PFSK-1 (cell line): ENCODE measurements around the gene ARHGEF10L.

Source experiments
- FOXP2 ChIP-seq: optimal IDR thresholded peaks from 2 replicates; pipeline ENCODE3; 2011; ENCODE audit warnings: borderline replicate concordance, control low read depth, inconsistent platforms; ENCODE audit not compliant: insufficient read depth; ENCODE audit errors: extremely low read length, extremely low read depth
- POLR2AphosphoS5 ChIP-seq: IDR thresholded peaks from 2 replicates; pipeline ENCODE4 v1.6.1; 2012; ENCODE audit warnings: low read depth, mild to moderate bottlenecking, control low read depth, low read length, moderate library complexity
- REST ChIP-seq, 2 experiments: IDR thresholded peaks; 2 replicates each; pipeline versions ENCODE4 v1.6.1 to v1.8.0; 2011 to 2012; ENCODE audit warnings: low read depth in 2 of 2, low read length in 2 of 2, control low read depth in 1 of 2, inconsistent platforms in 1 of 2, mild to moderate bottlenecking in 1 of 2, moderate library complexity in 1 of 2; ENCODE audit not compliant: insufficient read depth in 1 of 2
- SIN3A ChIP-seq: IDR thresholded peaks from 2 replicates; pipeline ENCODE4 v1.6.1; 2012; ENCODE audit warnings: mild to moderate bottlenecking, low read length, moderate library complexity, borderline replicate concordance; ENCODE audit not compliant: insufficient read depth
- TAF1 ChIP-seq: IDR thresholded peaks from 2 replicates; pipeline ENCODE4 v1.6.1; 2012; ENCODE audit warnings: low read length, control low read depth, borderline replicate concordance; ENCODE audit not compliant: insufficient read depth

ARHGEF10L gene

GRCh38 chr1:17550729-17551584 is 11.5 kb downstream of the ARHGEF10L start:
- no peak for TF ChIP-seq POLR2AphosphoS5
- TF ChIP-seq FOXP2: no peak
- TF ChIP-seq SIN3A: no peak
- TF ChIP-seq REST (IDR thresholded peaks at IDR 0.05; ENCODE audit: insufficient read depth in 1 of 2, low read depth in 2 of 2, low read length in 2 of 2): no peak
- TF ChIP-seq TAF1: no peak

GRCh38 chr1:17551755-17552234 is 12.3 kb downstream of the ARHGEF10L start:
- TF ChIP-seq REST (IDR thresholded peaks at IDR 0.05; ENCODE audit: insufficient read depth in 1 of 2, low read depth in 2 of 2, low read length in 2 of 2): no peak
- TF ChIP-seq SIN3A: no peak
- TF ChIP-seq FOXP2: no peak
- TF ChIP-seq POLR2AphosphoS5: no peak

GRCh38 chr1:17553975-17554700 is 14.6 kb downstream of the ARHGEF10L start:
- TF ChIP-seq POLR2AphosphoS5: no peak
- TF ChIP-seq SIN3A: no peak
- no peak for TF ChIP-seq TAF1
- no peak for TF ChIP-seq REST (IDR thresholded peaks at IDR 0.05; ENCODE audit: insufficient read depth in 1 of 2, low read depth in 2 of 2, low read length in 2 of 2)
- no peak for TF ChIP-seq FOXP2

- no peak for TF ChIP-seq REST (IDR thresholded peaks at IDR 0.05; ENCODE audit: insufficient read depth in 1 of 2, low read depth in 2 of 2, low read length in 2 of 2)
- TF ChIP-seq FOXP2: no peak
- TF ChIP-seq TAF1: no peak
- no peak for TF ChIP-seq POLR2AphosphoS5
- TF ChIP-seq SIN3A: no peak
Measured at GRCh38 chr1:17554954-17555353, 15.5 kb downstream of the ARHGEF10L start.
